B cell (primary cell): ENCODE data around the gene CARD10. TPM values are rescaled to one million over a fixed set of nuclear protein-coding genes. Genes with fewer than 3 reads are reported as not detected.

ENCODE experiments used
- ATAC-seq: fragments of 200-7000 bp; cut with Tn5 transposase; one replicate; pipeline ENCODE4 v1.10.0; 2021; ENCODE audit warnings: low read depth, mild to moderate bottlenecking, moderate number of reproducible peaks, moderate library complexity
- CTCF ChIA-PET: fragments of 350-600 bp; sonication (Branson Sonifier 250); formaldehyde crosslinking; loops from one replicate; lab custom pipeline; 2021; ENCODE audit warnings: antibody characterized with exemption, inconsistent platforms; lab: Charles Lee
- POLR2A ChIA-PET: fragments of 350-600 bp; sonication (Branson Sonifier 250); formaldehyde crosslinking; loops from one replicate; lab custom pipeline; 2021; ENCODE audit warnings: antibody characterized with exemption; lab: Charles Lee
- DNase-seq: peaks from one replicate; pipeline ENCODE4 v3.0.0; 2013
- H2AFZ ChIP-seq: 2 replicates; pipeline ENCODE4 v1.6.1; 2012; ENCODE audit warnings: mild to moderate bottlenecking, low read depth, low read length; ENCODE audit not compliant: insufficient read depth, poor library complexity, severe bottlenecking
- H3K27ac ChIP-seq, 2 donors: 1 replicate in 1 of 2; 2 replicates in 1 of 2; pipeline ENCODE4 v1.5.1; 2012 to 2013; ENCODE audit warnings: low read length in 2 of 2, mild to moderate bottlenecking in 2 of 2, moderate library complexity in 1 of 2
- H3K27me3 ChIP-seq, 4 experiments: fragments of 200-600 bp in 1 of 4; sonication (generic) in 1 of 4; replicated peaks in 1 of 4; 1 replicate in 2 of 4; 2 replicates in 2 of 4; pipeline versions ENCODE4 v1.6.1 to v1.7.0; 2013 to 2016; ENCODE audit warnings: low read length in 3 of 4, mild to moderate bottlenecking in 2 of 4, mixed read lengths in 1 of 4, moderate library complexity in 1 of 4; ENCODE audit not compliant: insufficient read depth in 4 of 4, control insufficient read depth in 3 of 4; ENCODE audit errors: control extremely low read depth in 1 of 4
- H3K36me3 ChIP-seq, 2 experiments: replicated peaks in 1 of 2; 1 replicate in 1 of 2; 2 replicates in 1 of 2; pipeline versions ENCODE4 v1.6.1 to v1.7.1; 2013; ENCODE audit warnings: low read length in 1 of 2; ENCODE audit not compliant: insufficient read depth in 2 of 2, control insufficient read depth in 1 of 2; ENCODE audit errors: control extremely low read depth in 1 of 2, extremely low read depth in 1 of 2
- H3K4me1 ChIP-seq, 2 donors: fragments of 200-600 bp in 1 of 2; sonication (generic) in 1 of 2; 1 replicate in 1 of 2; 2 replicates in 1 of 2; pipeline versions ENCODE4 v1.5.1 to v1.6.1; 2013 to 2017; ENCODE audit warnings: low read length in 2 of 2; ENCODE audit not compliant: control insufficient read depth in 2 of 2, insufficient read depth in 2 of 2
- H3K4me2 ChIP-seq: replicated peaks from 2 replicates; pipeline ENCODE3; 2012; ENCODE audit warnings: mild to moderate bottlenecking, low read depth, low read length; ENCODE audit not compliant: poor library complexity, severe bottlenecking
- H3K4me3 ChIP-seq, 5 experiments: fragments of 200-600 bp in 1 of 5; sonication (generic) in 1 of 5; 1 replicate in 3 of 5; 2 replicates in 2 of 5; pipeline versions ENCODE4 v1.5.1 to v1.7.0; 2011 to 2016; ENCODE audit warnings: low read length in 4 of 5, mild to moderate bottlenecking in 4 of 5, low read depth in 2 of 5, control low read depth in 1 of 5, moderate library complexity in 1 of 5; ENCODE audit not compliant: insufficient read depth in 1 of 5; ENCODE audit errors: control extremely low read depth in 1 of 5, extremely low read depth in 1 of 5
- H3K79me2 ChIP-seq: fragments of 200-600 bp; sonication (generic); one replicate; pipeline ENCODE4 v1.6.0; 2016; ENCODE audit warnings: low read length; ENCODE audit not compliant: control insufficient read depth, insufficient read depth
- H3K9ac ChIP-seq: fragments of 200-600 bp; sonication (generic); 2 replicates; pipeline ENCODE4 v1.6.1; 2017; ENCODE audit warnings: mild to moderate bottlenecking, low read length, moderate library complexity
- H3K9me3 ChIP-seq, 3 donors: one replicate each; pipeline versions ENCODE4 v1.6.1 to v1.7.1; 2013; ENCODE audit warnings: low read length in 2 of 3; ENCODE audit not compliant: control insufficient read depth in 2 of 3, insufficient read depth in 1 of 3; ENCODE audit errors: control extremely low read depth in 1 of 3
- H4K20me1 ChIP-seq: 2 replicates; pipeline ENCODE4 v1.6.0; 2012; ENCODE audit warnings: mild to moderate bottlenecking, low read length; ENCODE audit not compliant: insufficient read depth, control insufficient read depth, poor library complexity, severe bottlenecking
- H3K27ac Mint-ChIP-seq: one replicate; pipeline ENCODE4 v1.8.0; 2021; ENCODE audit warnings: mixed read lengths
- H3K27me3 Mint-ChIP-seq: one replicate; pipeline ENCODE4 v1.8.0; 2021; ENCODE audit warnings: mixed read lengths
- H3K4me1 Mint-ChIP-seq: one replicate; pipeline ENCODE4 v1.8.0; 2021; ENCODE audit warnings: mixed read lengths
- H3K4me3 Mint-ChIP-seq: one replicate; pipeline ENCODE4 v1.8.0; 2021; ENCODE audit warnings: mixed read lengths
- H3K9me3 Mint-ChIP-seq: one replicate; pipeline ENCODE4 v1.8.0; 2022; ENCODE audit warnings: mixed read lengths; ENCODE audit not compliant: insufficient read depth
- CTCF ChIP-seq: fragments of 200-600 bp; IDR thresholded peaks from one replicate; pipeline ENCODE4 v1.8.0; 2022; ENCODE audit warnings: antibody characterized with exemption, mild to moderate bottlenecking
- EZH2 ChIP-seq: IDR thresholded peaks from 2 replicates; pipeline ENCODE4 v1.6.1; 2012; ENCODE audit warnings: borderline replicate concordance, low read depth, mild to moderate bottlenecking, moderate library complexity, low read length; ENCODE audit not compliant: insufficient read depth, poor library complexity, severe bottlenecking
- WGBS: methylation state at CpG from one replicate; pipeline ENCODE4 v1.1.5; 2013; ENCODE audit warnings: missing lambda C conversion rate; ENCODE audit not compliant: insufficient coverage; 5-methylcytosine and 5-hydroxymethylcytosine counted together
- intact Hi-C: fragments of 100-400 bp; cut with micrococcal nuclease; formaldehyde crosslinking; loops from one replicate; pipeline ENCODE4 v1.10.0; 2022
- polyA plus RNA-seq: library from polyadenylated mRNA; depleted of rRNA; stranded (reverse); fragments of >200 nt; gene quantifications from 2 replicates; pipeline ENCODE4 v1.2.3, GENCODE V29; 2012
- total RNA-seq, 2 donors: library from RNA; stranded (reverse); fragments of 120-200 nt in 1 of 2; gene quantifications; 1 replicate in 1 of 2; 2 replicates in 1 of 2; pipeline versions ENCODE4 v1.2.3 to v1.2.4, GENCODE V29; 2013 to 2022

The CARD10 gene
- total and polyA plus RNA-seq, 2 donors (not counting 1 experiment from before 2014, with no cell fraction given): not detected

- peaks cover 0 to 29% (median 1%) of the 10 kb centered on the region in 4 experiments for H3K27me3 ChIP-seq
- no peak overlapping the region for H3K4me2 ChIP-seq
- CTCF ChIA-PET: interaction anchor here (0.9 to 9.6 kb wide), 10 partner anchors 9 to 238 kb away, joined by 3 to 103 read pairs (median 4); partner anchors contain the start of gene MFNG
- no peak overlapping the region for H3K27ac ChIP-seq
- ATAC-seq (peak; percentile 97), DNase-seq (peak; percentile 78)
- H3K79me2 ChIP-seq: no peaks in the 10 kb centered on the region
- H3K27ac Mint-ChIP-seq: no peak overlapping the region
- no peak for TF ChIP-seq EZH2
- peak; percentile 76 for TF ChIP-seq CTCF
- no peaks in the 10 kb centered on the region for H3K4me1 Mint-ChIP-seq
- intact Hi-C loops: loop anchor here (1.0 to 5.0 kb wide), 3 partner anchors 12 to 231 kb away; partner anchors contain the start of gene MFNG
- peaks cover 0 to 7% of the 10 kb centered on the region in 2 donors for H3K4me1 ChIP-seq
- H2AFZ ChIP-seq: no peak overlapping the region
- no peaks in the 10 kb centered on the region for H4K20me1 ChIP-seq
- no peaks in the 10 kb centered on the region for H3K9me3 Mint-ChIP-seq
- no peaks in the 10 kb centered on the region for H3K9me3 ChIP-seq
- H3K36me3 ChIP-seq: no peaks in the 10 kb centered on the region
- 33% methylated on average over 13 of the region's 15 CpGs for WGBS
- no peak overlapping the region for H3K9ac ChIP-seq
- no peak overlapping the region for H3K4me3 Mint-ChIP-seq
- POLR2A ChIA-PET: interaction anchor here (0.7 kb wide), 1 partner anchor 26 kb away, joined by 3 read pairs; no protein-coding TSS in a partner anchor
- no peak overlapping the region for H3K4me3 ChIP-seq
- peaks cover 20% of the 10 kb centered on the region for H3K27me3 Mint-ChIP-seq
Observed at GRCh38 chr22:37498289-37498909, 20.8 kb downstream of the CARD10 start.

GRCh38 chr22:37497062-37497599, 22.1 kb downstream of the CARD10 start:
- Histone ChIP-seq H3K4me1 (peaks cover 0 to 7% of the 10 kb centered on the region in 2 donors), H3K27ac (no peak overlapping the region), H3K4me3 (no peak overlapping the region), H3K27me3 (peaks cover 0 to 27% (median 1%) of the 10 kb centered on the region in 4 experiments), H2AFZ (no peak overlapping the region), H3K9me3 (no peaks in the 10 kb centered on the region), H3K36me3 (no peaks in the 10 kb centered on the region), H3K79me2 (no peaks in the 10 kb centered on the region), H3K4me2 (no peak overlapping the region), H3K9ac (no peak overlapping the region), H4K20me1 (no peaks in the 10 kb centered on the region)
- intact Hi-C loops: loop anchor here (5.0 kb wide), 1 partner anchor 230 kb away; no protein-coding TSS in a partner anchor
- H3K4me3 Mint-ChIP-seq: no peak overlapping the region
- CTCF ChIA-PET: interaction anchor here (1.2 to 9.6 kb wide), 5 partner anchors 11 to 179 kb away, joined by 4 to 103 read pairs (median 7); partner anchors contain the start of gene MFNG
- POLR2A ChIA-PET: interaction anchor here (0.9 kb wide), 1 partner anchor 25 kb away, joined by 3 read pairs; no protein-coding TSS in a partner anchor
- no peaks in the 10 kb centered on the region for H3K9me3 Mint-ChIP-seq
- no peak overlapping the region for H3K27ac Mint-ChIP-seq
- H3K4me1 Mint-ChIP-seq: peaks cover 7% of the 10 kb centered on the region
- TF ChIP-seq EZH2 (no peak), CTCF (no peak)
- DNase-seq: no peak
- no peak for ATAC-seq
- H3K27me3 Mint-ChIP-seq: peaks cover 20% of the 10 kb centered on the region
- 88% methylated on average over 7 of the region's 12 CpGs for WGBS
